WERI-Rb-1 (cell line): ENCODE measurements around the gene DHX8.

ENCODE experiments used
- DNase-seq: peaks from one replicate; pipeline ENCODE4 v3.0.0-alpha.2; 2020
- H3K27ac ChIP-seq: fragments of 250-450 bp; sonication (Bioruptor Pico); 2 replicates; pipeline ENCODE4 v1.5.1; 2020; ENCODE audit warnings: mild to moderate bottlenecking, moderate library complexity
- H3K27me3 ChIP-seq: fragments of 250-450 bp; sonication (Bioruptor Pico); 2 replicates; pipeline ENCODE4 v1.5.1; 2021; ENCODE audit warnings: mild to moderate bottlenecking, low read depth, moderate library complexity; ENCODE audit not compliant: insufficient read depth, severe bottlenecking
- H3K36me3 ChIP-seq: fragments of 250-450 bp; sonication (Bioruptor Pico); 2 replicates; pipeline ENCODE4 v1.5.1; 2020; ENCODE audit warnings: mild to moderate bottlenecking, moderate library complexity
- H3K4me3 ChIP-seq: 2 replicates; pipeline ENCODE4 v1.5.1; 2011; ENCODE audit warnings: low read depth, mild to moderate bottlenecking, control low read depth, low read length
- H3K9me3 ChIP-seq: fragments of 250-450 bp; sonication (Bioruptor Pico); 2 replicates; pipeline ENCODE4 v1.5.1; 2021; ENCODE audit warnings: mild to moderate bottlenecking, moderate library complexity; ENCODE audit not compliant: severe bottlenecking
- CTCF ChIP-seq: IDR thresholded peaks from 2 replicates; pipeline ENCODE4 v1.5.1; 2011; ENCODE audit warnings: low read depth, mild to moderate bottlenecking, control low read depth, inconsistent platforms, low read length

The DHX8 gene

GRCh38 chr17:43442711-43443110, 41.1 kb upstream of the DHX8 start:
- Histone ChIP-seq H3K4me3 (no peak overlapping the region), H3K27me3 (no peaks in the 10 kb centered on the region), H3K36me3 (no peaks in the 10 kb centered on the region), H3K27ac (no peak overlapping the region), H3K9me3 (peaks cover 8% of the 10 kb centered on the region)
- no peak for DNase-seq
- no peak for TF ChIP-seq CTCF

- Histone ChIP-seq H3K4me3 (no peak overlapping the region), H3K9me3 (peaks cover 8% of the 10 kb centered on the region), H3K27me3 (no peaks in the 10 kb centered on the region), H3K36me3 (no peaks in the 10 kb centered on the region), H3K27ac (no peak overlapping the region)
- no peak for TF ChIP-seq CTCF
- DNase-seq = no peak
These were observed 40.4 kb upstream of the DHX8 start for GRCh38 chr17:43443381-43443780.

- no peak overlapping the region for H3K27ac ChIP-seq
- TF ChIP-seq CTCF = no peak
- no peak overlapping the region for H3K4me3 ChIP-seq
- peaks cover 8% of the 10 kb centered on the region for H3K9me3 ChIP-seq
- no peak for DNase-seq
- no peaks in the 10 kb centered on the region for H3K36me3 ChIP-seq
- H3K27me3 ChIP-seq = no peaks in the 10 kb centered on the region
These were observed 39.4 kb upstream of the DHX8 start for GRCh38 chr17:43444223-43445008.

- no peak for TF ChIP-seq CTCF
- Histone ChIP-seq H3K27ac (no peak overlapping the region; the same call in 1 of the 2 replicates), H3K36me3 (no peaks in the 10 kb centered on the region), H3K9me3 (peaks cover 8% of the 10 kb centered on the region), H3K4me3 (no peak overlapping the region), H3K27me3 (no peaks in the 10 kb centered on the region)
- no peak for DNase-seq
These were observed 38.7 kb upstream of the DHX8 start for GRCh38 chr17:43445009-43445589.

- H3K27me3 ChIP-seq = no peaks in the 10 kb centered on the region
- DNase-seq = no peak
- no peaks in the 10 kb centered on the region for H3K36me3 ChIP-seq
- no peak for TF ChIP-seq CTCF
- H3K9me3 ChIP-seq = peaks cover 18% of the 10 kb centered on the region
- H3K4me3 ChIP-seq = no peak overlapping the region
- no peak overlapping the region for H3K27ac ChIP-seq
These were observed 37.0 kb upstream of the DHX8 start for GRCh38 chr17:43446773-43447172.
